H9 (cell line): Measurements from ENCODE around the gene AP1S1. TPM values are rescaled to one million over a fixed set of nuclear protein-coding genes. Genes with fewer than 3 reads are reported as not detected.

Source experiments
- DNase-seq: peaks from one replicate; pipeline ENCODE4 v3.0.0-alpha.2; 2017
- H2AFZ ChIP-seq: one replicate; pipeline ENCODE4 v1.6.1; 2013; ENCODE audit warnings: mild to moderate bottlenecking, low read length, control low read depth, moderate library complexity
- H2AK5ac ChIP-seq: 2 replicates; pipeline ENCODE4 v1.6.1; 2013; ENCODE audit warnings: low read length, control low read depth, mixed read lengths; ENCODE audit not compliant: insufficient read length
- H2BK120ac ChIP-seq: one replicate; pipeline ENCODE4 v1.6.1; 2013; ENCODE audit warnings: low read depth, mild to moderate bottlenecking, low read length, control low read depth, inconsistent platforms; ENCODE audit not compliant: poor library complexity, severe bottlenecking
- H2BK12ac ChIP-seq: 2 replicates; pipeline ENCODE4 v1.6.1; 2013; ENCODE audit warnings: low read length, control low read depth, mixed read lengths, low read depth; ENCODE audit not compliant: insufficient read length
- H2BK15ac ChIP-seq: 2 replicates; pipeline ENCODE4 v1.6.1; 2013; ENCODE audit warnings: low read depth, low read length, control low read depth
- H2BK20ac ChIP-seq: one replicate; pipeline ENCODE4 v1.6.1; 2013; ENCODE audit warnings: low read depth, mild to moderate bottlenecking, low read length, control low read depth, inconsistent platforms; ENCODE audit not compliant: poor library complexity, severe bottlenecking
- H2BK5ac ChIP-seq: 2 replicates; pipeline ENCODE4 v1.6.1; 2013; ENCODE audit warnings: low read length, control low read depth, mixed read lengths; ENCODE audit not compliant: insufficient read length
- H3K14ac ChIP-seq: 2 replicates; pipeline ENCODE4 v1.6.1; 2013; ENCODE audit warnings: low read length, control low read depth; ENCODE audit not compliant: insufficient read depth
- H3K18ac ChIP-seq: 2 replicates; pipeline ENCODE4 v1.6.1; 2013; ENCODE audit warnings: low read depth, mild to moderate bottlenecking, mixed read lengths, low read length, control low read depth; ENCODE audit not compliant: insufficient read length
- H3K23ac ChIP-seq: 2 replicates; pipeline ENCODE4 v1.6.1; 2013; ENCODE audit warnings: low read length, control low read depth, mixed read lengths, low read depth; ENCODE audit not compliant: insufficient read length
- H3K23me2 ChIP-seq: 2 replicates; pipeline ENCODE4 v1.6.1; 2013; ENCODE audit warnings: low read depth, mild to moderate bottlenecking, mixed read lengths, low read length, control low read depth; ENCODE audit not compliant: insufficient read length, poor library complexity, severe bottlenecking
- H3K27ac ChIP-seq: 2 replicates; pipeline ENCODE4 v1.5.1; 2013; ENCODE audit warnings: low read length, control low read depth, mixed read lengths, low read depth; ENCODE audit not compliant: insufficient read length
- H3K27me3 ChIP-seq: 2 replicates; pipeline ENCODE4 v1.6.1; 2013; ENCODE audit warnings: low read length, control low read depth, inconsistent platforms; ENCODE audit not compliant: insufficient read depth
- H3K4ac ChIP-seq: 2 replicates; pipeline ENCODE4 v1.6.1; 2013; ENCODE audit warnings: low read depth, mild to moderate bottlenecking, control low read depth, inconsistent platforms, low read length, moderate library complexity
- H3K4me1 ChIP-seq: 2 replicates; pipeline ENCODE4 v1.6.1; 2013; ENCODE audit warnings: low read length, control low read depth, inconsistent platforms; ENCODE audit not compliant: insufficient read depth
- H3K4me2 ChIP-seq: 2 replicates; pipeline ENCODE4 v1.6.1; 2013; ENCODE audit warnings: low read length, control low read depth, mixed read lengths; ENCODE audit not compliant: insufficient read length, insufficient read depth
- H3K56ac ChIP-seq: 2 replicates; pipeline ENCODE4 v1.6.1; 2013; ENCODE audit warnings: low read depth, mild to moderate bottlenecking, mixed read lengths, low read length, control low read depth; ENCODE audit not compliant: insufficient read length
- H3K79me1 ChIP-seq: 2 replicates; pipeline ENCODE4 v1.6.1; 2013; ENCODE audit warnings: low read depth, mild to moderate bottlenecking, moderate library complexity, low read length, control low read depth, inconsistent platforms; ENCODE audit not compliant: insufficient read depth, poor library complexity, severe bottlenecking
- H3K79me2 ChIP-seq: 2 replicates; pipeline ENCODE4 v1.6.1; 2013; ENCODE audit warnings: low read length, control low read depth, inconsistent platforms; ENCODE audit not compliant: insufficient read depth
- H3K9ac ChIP-seq: 2 replicates; pipeline ENCODE4 v1.6.1; 2013; ENCODE audit warnings: low read length, control low read depth, mixed read lengths; ENCODE audit not compliant: insufficient read length; ENCODE audit errors: extremely low read depth
- H3K9me3 ChIP-seq: one replicate; pipeline ENCODE4 v1.6.1; 2013; ENCODE audit warnings: low read depth, low read length, inconsistent platforms; ENCODE audit not compliant: control insufficient read depth
- H3T11ph ChIP-seq: one replicate; pipeline ENCODE4 v1.6.1; 2013; ENCODE audit warnings: mild to moderate bottlenecking, low read length, control low read depth, inconsistent platforms
- H4K20me1 ChIP-seq: one replicate; pipeline ENCODE4 v1.6.1; 2013; ENCODE audit not compliant: control insufficient read depth, insufficient read length, insufficient read depth
- H4K5ac ChIP-seq: 2 replicates; pipeline ENCODE4 v1.6.1; 2013; ENCODE audit warnings: low read depth, mild to moderate bottlenecking, mixed read lengths, low read length, control low read depth; ENCODE audit not compliant: insufficient read length
- H4K8ac ChIP-seq: replicated peaks from 2 replicates; pipeline ENCODE4 v1.6.1; 2013; ENCODE audit warnings: low read length, control low read depth, mixed read lengths, low read depth; ENCODE audit not compliant: insufficient read length
- H4K91ac ChIP-seq: 2 replicates; pipeline ENCODE4 v1.6.1; 2013; ENCODE audit warnings: low read depth, mild to moderate bottlenecking, moderate library complexity, mixed read lengths, low read length, control low read depth; ENCODE audit not compliant: insufficient read length
- H3K27ac Mint-ChIP-seq, 3 experiments: 2 replicates in 2 of 3; 3 replicates in 1 of 3; pipeline ENCODE4 v1.8.0; 2020 to 2021; ENCODE audit warnings: mixed read lengths in 3 of 3, mild to moderate bottlenecking in 1 of 3, moderate library complexity in 1 of 3
- H3K27me3 Mint-ChIP-seq: 2 replicates; pipeline ENCODE4 v1.8.0; 2021; ENCODE audit warnings: low read depth, mild to moderate bottlenecking, moderate library complexity, mixed read lengths
- H3K36me3 Mint-ChIP-seq, 3 experiments: 2 replicates in 2 of 3; 3 replicates in 1 of 3; pipeline ENCODE4 v1.8.0; 2020 to 2021; ENCODE audit warnings: low read depth in 3 of 3, mixed read lengths in 3 of 3; ENCODE audit not compliant: insufficient read depth in 1 of 3
- H3K4me1 Mint-ChIP-seq, 2 experiments: 2 replicates each; pipeline ENCODE4 v1.8.0; 2020; ENCODE audit warnings: mixed read lengths in 2 of 2
- H3K4me3 Mint-ChIP-seq, 2 experiments: 2 replicates in 1 of 2; 3 replicates in 1 of 2; pipeline ENCODE4 v1.8.0; 2020 to 2021; ENCODE audit warnings: mild to moderate bottlenecking in 2 of 2, mixed read lengths in 2 of 2, moderate library complexity in 1 of 2
- H3K9me3 Mint-ChIP-seq, 2 experiments: 2 replicates in 1 of 2; 3 replicates in 1 of 2; pipeline ENCODE4 v1.8.0; 2020; ENCODE audit warnings: mild to moderate bottlenecking in 2 of 2, mixed read lengths in 2 of 2, moderate library complexity in 1 of 2
- WGBS: extraction: QIAGEN DNeasy Blood & Tissue Kit; methylation state at CpG from one replicate; pipeline ENCODE4 v1.1.7; 2013; ENCODE audit warnings: missing lambda C conversion rate, low lambda C conversion rate, mixed read lengths; ENCODE audit not compliant: insufficient read length; ENCODE audit errors: extremely low coverage; 5-methylcytosine and 5-hydroxymethylcytosine counted together
- total RNA-seq: library from RNA; stranded (reverse); gene quantifications from 2 replicates; pipeline ENCODE4 v1.2.1, GENCODE V29; 2021
- TF ChIP-seq, protein P1 (sequence below): fragments of 200-600 bp; sonication (generic); conservative IDR thresholded peaks from 3 replicates; pipeline ENCODE4 v1.8.0; 2021; ENCODE audit warnings: antibody characterized with exemption, mild to moderate bottlenecking

The AP1S1 gene
- total RNA-seq, 1 experiment from 2014 or later, result 65.2 TPM

DNA sequence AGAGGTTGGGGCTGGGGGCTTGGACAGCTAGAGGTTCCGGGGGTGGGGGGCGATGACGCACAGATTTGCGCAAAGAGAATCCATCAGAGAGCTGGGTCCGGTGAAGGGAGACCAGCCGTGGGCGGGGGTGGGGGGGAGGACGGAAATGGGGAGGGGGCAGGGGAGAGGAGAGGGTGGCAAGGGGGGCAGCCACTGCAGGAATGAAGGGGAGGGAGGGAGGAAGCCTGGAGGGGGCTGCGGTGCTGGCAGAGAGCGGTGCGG is 12.3 kb downstream of the AP1S1 start:
- H3K4me1 Mint-ChIP-seq, result peaks cover 58 to 70% of the 10 kb centered on the region in 2 experiments
- no peaks in the 10 kb centered on the region for H3K36me3 Mint-ChIP-seq
- H3K4me1 ChIP-seq, result peaks cover 18% of the 10 kb centered on the region; the same call in 1 of the 2 replicates
- peaks cover 28% of the 10 kb centered on the region for H3K27me3 ChIP-seq
- H2AK5ac ChIP-seq, result no peak overlapping the region
- H2AFZ ChIP-seq, result no peak overlapping the region
- H3K79me1 ChIP-seq, result no peaks in the 10 kb centered on the region
- no peak overlapping the region for H3K27ac Mint-ChIP-seq
- H2BK15ac ChIP-seq, result no peak overlapping the region
- peaks cover 68% of the 10 kb centered on the region for H3K27me3 Mint-ChIP-seq
- TF ChIP-seq, protein P1, sequence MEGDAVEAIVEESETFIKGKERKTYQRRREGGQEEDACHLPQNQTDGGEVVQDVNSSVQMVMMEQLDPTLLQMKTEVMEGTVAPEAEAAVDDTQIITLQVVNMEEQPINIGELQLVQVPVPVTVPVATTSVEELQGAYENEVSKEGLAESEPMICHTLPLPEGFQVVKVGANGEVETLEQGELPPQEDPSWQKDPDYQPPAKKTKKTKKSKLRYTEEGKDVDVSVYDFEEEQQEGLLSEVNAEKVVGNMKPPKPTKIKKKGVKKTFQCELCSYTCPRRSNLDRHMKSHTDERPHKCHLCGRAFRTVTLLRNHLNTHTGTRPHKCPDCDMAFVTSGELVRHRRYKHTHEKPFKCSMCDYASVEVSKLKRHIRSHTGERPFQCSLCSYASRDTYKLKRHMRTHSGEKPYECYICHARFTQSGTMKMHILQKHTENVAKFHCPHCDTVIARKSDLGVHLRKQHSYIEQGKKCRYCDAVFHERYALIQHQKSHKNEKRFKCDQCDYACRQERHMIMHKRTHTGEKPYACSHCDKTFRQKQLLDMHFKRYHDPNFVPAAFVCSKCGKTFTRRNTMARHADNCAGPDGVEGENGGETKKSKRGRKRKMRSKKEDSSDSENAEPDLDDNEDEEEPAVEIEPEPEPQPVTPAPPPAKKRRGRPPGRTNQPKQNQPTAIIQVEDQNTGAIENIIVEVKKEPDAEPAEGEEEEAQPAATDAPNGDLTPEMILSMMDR, result no peak
- H3K4ac ChIP-seq, result no peak overlapping the region
- no peak overlapping the region for H2BK20ac ChIP-seq
- no peak overlapping the region for H3T11ph ChIP-seq
- H2BK120ac ChIP-seq, result no peak overlapping the region
- no peak overlapping the region for H3K9ac ChIP-seq
- no peaks in the 10 kb centered on the region for H3K79me2 ChIP-seq
- H3K4me2 ChIP-seq, result peak overlapping the region; percentile 63
- H2BK5ac ChIP-seq, result no peak overlapping the region
- no peak overlapping the region for H4K91ac ChIP-seq
- H4K5ac ChIP-seq, result no peak overlapping the region
- no CpG with 5 or more reads among the region's 11 CpGs for WGBS
- peak overlapping the region; percentile 82 to 87 for H3K4me3 Mint-ChIP-seq
- H4K20me1 ChIP-seq, result no peaks in the 10 kb centered on the region
- no peaks in the 10 kb centered on the region for H3K9me3 Mint-ChIP-seq
- H3K56ac ChIP-seq, result no peak overlapping the region
- H3K14ac ChIP-seq, result no peak overlapping the region
- H2BK12ac ChIP-seq, result no peak overlapping the region
- H3K23me2 ChIP-seq, result peaks cover 50% of the 10 kb centered on the region
- H4K8ac ChIP-seq, result no peak overlapping the region
- H3K9me3 ChIP-seq, result no peaks in the 10 kb centered on the region
- H3K23ac ChIP-seq, result no peak overlapping the region
- no peak for DNase-seq
- no peak overlapping the region for H3K18ac ChIP-seq
- no peak overlapping the region for H3K27ac ChIP-seq
